Measurements from ENCODE around the gene ADCY5.

ADCY5 gene

DNA sequence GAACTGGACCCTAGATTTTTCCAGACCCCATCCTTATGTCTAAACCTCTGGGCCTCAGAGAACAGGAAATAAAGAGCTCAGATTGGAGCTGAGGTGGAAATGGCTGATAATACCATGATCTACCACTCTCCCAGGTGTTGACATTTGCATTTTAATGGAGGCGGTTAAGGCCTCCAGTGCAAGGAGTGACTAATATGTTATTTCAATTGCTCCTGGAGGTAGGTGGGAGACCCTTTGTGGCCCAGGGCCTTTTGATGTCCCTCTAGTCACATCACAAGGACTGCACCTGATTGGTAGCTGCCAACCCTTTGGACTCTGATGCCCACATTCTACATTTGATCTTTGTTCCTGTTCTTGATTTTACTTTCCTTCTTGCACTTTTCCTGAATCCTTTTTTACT lies 9.0 kb upstream of the ADCY5 start:
- no peak for DNase-seq

DNA sequence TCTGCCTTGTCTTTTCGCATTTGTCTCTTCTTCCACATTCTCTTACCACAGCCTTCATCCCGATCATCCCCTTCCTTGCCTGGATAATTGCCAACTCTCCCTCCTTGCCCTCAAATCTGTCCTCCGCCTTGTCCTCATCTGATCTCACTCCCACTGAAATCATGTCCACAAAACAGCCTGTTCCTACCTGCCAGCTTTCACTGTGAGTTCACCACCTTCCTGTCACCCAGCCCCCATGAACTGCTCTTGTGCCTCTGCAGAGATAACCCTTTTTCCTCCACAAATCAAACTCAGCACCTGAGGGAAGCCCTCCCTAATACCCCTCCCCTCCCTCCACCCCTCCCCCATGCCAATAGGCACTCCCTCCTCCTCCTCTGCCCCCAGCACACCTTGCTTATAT lies 4.8 kb upstream of the ADCY5 start:
- no peak for DNase-seq

DNA sequence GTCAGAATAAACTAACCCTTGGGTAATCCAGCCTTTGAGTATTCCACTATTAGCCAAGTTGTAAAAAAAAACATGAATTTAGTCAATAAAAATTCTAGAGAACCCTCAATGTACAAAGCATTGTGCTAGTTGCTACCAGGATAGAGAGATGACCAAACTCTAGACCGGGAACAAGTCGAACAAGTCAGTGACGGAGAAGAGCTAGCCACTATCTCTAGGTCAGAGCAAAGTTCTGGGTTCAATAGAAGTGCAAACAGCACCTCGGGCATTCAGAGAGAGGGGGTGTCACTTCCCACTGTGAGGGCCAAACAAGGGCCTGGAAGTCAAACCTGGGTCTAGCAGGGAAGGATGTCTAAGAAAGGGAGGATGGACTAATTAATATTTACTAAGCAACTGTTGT lies 2.3 kb upstream of the ADCY5 start:
- no peak for DNase-seq

DNA sequence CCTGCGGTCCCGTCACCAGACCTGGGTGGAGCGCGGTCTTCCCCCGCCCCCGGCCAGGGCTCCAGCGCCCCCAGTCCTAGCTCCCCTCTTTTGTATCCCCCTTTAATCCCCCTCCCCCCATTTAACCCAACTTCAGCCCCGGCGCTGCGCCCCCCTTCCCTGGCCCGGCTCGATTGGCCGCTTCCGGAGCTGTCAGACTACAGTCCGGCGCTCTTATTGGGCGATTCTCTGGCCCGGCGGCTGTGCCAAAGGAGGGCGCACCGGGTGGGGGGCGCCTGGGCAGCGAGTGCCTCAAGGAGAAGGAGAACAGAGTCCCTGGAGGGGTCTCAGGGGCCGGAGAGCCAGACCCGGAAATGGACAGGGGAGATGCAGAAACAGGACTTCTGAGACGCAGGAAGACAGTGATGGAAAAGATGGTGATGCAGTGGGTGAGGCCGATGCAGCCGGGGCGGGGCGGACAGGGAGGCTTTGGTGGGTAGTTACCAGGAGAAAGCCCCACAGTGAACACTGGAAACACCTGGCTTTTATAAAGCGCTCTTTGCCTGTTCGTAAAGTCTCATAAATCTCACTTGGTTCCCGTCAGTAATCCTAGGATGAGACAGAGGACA lies 1.2 kb upstream of the ADCY5 start:
- peak; percentile 77 for DNase-seq

DNA sequence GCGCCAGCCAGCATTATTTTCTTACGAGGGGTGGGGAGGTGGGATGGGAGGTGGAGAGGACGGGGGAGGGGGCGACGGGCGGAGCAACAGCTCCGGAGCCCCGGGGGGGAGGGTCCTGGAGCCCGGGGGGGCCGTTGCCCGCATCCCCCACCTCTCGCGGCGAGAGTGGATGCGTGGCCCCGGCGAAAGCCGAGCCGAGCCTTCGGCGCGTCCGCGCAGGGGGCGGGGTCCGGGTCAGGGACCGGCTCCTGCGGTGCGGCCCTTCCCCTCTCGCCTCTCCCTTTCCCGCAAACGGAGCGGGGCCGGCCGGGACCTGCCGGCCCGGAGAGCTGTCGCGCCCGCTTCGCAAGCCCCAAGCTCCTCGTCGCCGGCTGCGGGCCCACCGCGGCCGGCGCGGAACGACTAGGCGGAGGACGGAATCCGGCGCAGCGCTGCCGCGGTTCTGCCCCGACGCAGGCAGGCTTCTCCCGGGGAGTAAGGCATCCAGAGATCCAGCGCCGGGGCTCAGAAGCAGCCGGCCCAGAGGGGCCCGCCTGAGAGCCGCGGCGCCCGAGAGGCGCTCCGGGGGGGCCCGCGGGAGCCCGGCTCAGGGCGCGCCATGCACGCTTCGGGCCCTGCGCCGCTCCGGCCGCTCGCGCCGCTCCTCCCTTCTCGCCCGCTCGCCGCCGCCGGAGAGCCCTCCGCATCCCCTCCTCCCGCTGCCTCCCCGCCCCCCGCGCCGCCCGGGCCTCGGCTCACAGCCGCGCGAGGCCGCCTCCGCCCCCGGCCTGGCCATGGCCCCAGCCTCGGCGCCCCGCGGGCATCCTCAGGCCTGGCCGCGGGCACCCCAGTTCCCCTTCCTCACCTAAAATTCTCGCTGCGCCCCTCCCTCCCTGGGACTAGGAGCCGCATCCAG lies 459 bp upstream of the ADCY5 start:
- DNase-seq: peak; percentile 76

DNA sequence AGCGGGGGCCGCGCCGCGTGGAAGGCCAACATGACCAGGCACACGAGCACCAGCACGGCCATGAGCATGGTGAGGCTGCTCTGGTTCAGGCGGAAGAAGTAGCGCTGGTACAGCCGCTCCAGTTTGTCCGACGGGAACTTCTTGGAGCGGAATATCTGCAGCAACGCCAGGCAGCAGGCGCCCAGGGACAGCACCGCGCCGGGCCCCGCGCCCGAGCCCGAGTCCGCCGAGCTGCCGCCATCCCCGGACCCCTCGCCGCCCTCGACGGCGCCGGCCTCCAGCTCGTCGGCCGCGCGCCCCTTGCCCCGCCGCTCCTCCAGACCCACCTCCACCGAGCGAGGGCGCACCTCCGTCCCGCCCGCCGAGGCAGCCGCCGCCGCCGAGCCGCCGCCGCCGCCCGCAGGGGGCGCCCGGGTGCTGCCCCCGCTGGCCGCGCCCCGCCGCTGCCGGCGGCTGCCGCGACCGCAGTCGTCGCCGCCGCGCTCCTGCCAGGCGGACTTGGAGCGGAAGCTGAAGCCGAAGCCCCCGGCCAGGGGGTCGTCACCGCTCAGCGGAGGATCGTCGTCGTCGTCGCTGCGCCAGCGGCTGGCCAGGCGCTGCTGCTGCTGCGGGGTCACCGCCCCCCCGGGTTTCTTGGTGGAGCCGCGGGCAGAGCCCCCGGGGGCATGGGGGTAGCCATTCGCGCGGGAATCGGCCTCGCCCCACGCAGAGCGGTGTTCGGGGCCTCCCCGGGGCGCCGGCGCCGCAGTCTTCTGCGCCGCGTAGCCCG lies 957 bp downstream of the ADCY5 start:
- no peak for DNase-seq

DNA sequence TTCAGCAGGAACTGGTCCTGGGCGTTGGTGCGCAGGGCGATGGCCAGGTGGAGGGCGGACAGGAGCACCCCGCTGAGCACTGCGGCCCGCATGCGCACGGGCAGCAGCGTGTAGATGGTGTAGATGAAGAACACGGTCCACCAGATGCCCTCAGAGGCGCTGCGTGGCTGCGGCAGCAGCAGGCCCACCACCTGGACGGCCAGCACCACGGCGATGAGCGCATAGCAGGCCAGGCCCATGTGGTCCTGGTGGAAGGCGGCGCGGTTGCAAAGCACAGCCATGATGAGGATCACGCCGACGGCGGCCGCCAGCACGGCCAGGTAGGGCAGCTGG lies 1.5 kb downstream of the ADCY5 start:
- no peak for DNase-seq

DNA sequence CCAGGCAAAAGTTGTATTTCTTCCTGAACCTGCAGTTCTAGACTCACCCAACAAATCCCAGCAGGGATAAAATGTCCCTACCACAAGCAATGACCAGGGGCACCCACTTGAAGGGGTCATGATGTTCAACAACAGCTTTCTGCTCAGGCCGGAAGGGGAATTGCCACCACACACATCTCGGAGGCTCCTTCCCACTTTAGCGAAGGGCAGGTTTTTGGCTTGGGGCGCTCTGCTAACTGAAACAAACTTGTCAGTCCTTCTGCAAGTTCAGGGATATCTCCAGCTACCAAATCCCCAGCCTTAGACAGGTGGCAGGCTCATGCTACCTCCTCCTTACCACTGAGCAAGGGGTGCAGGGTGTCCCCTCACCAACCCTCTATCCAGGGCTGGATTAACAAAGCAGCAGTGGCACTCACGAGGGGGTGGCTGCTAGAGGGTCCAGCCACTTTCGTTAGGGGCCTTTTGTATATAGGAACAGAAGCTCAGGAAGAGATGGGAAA lies 2.2 kb downstream of the ADCY5 start:
- no peak for DNase-seq

DNA sequence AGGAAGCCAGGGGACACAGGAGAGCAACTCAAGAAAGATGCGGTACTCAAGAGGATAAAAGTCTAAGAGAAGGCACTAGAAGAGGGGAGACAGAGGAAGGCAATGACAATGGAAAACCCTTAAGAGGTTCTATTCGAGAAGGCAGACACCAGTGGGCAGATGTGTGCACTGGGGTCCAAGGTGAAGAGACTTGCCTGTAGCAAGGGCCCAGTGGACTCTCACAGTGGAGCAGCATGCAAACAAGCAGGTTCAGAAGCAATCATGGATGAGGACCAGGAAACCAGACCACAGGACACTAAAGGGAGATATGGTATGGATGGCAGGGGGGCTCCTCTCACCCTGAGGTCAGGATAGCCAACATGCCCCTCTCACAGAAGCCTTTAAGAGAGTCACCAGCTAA lies 2.7 kb downstream of the ADCY5 start:
- DNase-seq: no peak

DNA sequence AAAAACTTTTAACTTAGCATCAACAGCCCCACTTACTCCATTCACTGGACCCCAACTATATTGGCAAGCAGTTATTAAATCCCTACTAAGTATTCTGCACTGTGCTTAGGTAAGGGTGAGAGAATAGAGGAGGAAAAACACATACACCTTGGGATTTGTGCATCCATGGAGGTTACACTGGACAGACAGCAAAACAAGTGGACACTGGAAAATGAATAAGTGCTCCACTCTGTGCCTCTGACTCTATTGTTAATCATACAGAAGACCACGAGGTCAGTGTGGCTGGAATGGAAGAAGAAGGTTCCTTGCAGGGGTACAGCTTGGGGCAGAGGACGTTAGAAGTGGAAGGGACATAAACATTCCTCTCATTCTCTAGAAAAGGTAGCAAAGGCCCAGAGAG lies 3.2 kb downstream of the ADCY5 start:
- no peak for DNase-seq

DNA sequence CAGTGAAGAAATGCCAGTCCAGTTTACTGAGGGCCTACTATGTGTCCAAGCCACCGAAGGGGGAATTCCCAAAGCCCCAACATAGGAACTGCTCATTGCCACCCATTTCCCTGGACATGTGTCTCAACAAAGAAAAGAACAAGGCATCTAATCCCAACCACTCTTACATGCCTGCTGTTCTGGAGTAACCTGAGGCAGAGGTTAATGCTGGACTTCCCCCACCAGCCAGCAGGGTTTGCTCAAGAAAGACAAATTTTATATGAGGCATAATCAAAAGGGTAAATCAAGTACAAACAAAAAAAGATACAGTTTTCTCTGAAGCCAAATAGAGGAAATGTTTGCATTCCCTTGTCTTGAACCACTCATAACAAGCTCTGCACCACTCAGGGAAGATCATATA lies 4.1 kb downstream of the ADCY5 start:
- no peak for DNase-seq

DNA sequence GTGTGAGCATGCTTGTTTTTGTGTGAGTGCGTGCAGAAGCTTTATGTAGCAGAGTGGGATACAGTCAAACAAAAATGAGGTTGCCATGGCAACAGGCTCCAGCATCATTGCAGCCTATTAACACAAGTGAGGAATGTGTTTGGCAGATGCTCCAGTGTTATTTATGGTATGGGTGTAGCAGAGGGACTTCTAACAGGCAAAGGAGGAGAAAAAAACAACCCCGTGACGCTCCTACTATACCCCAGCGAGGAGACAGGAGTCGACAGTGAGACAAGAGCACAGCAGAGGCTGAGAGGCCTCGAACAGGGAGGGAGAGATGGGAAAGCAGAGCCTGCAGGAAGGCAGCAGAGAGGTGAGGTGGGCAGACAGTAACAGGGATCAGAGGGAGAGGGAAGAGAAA lies 4.9 kb downstream of the ADCY5 start:
- DNase-seq: peak; percentile 69

DNA sequence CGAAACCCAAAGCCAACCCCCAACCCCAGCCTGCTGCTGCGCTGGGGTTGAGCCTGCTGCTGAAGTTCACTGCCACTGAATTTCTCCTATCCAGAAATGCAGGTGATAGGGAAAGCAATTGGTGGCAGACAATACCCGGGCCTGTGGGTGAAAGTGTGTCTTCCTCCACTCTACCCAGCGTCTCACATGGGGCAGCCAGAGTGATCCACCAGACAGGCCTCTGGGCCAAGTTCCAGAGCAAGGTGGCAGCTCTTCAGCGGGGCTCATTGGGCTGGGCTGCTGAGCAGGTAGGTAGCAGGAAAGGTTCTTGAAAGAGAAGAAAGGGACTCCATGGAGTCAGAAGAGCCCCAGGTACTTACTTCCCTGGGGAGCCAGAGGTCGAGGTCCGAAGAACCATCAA lies 6.0 kb downstream of the ADCY5 start:
- DNase-seq: no peak

DNA sequence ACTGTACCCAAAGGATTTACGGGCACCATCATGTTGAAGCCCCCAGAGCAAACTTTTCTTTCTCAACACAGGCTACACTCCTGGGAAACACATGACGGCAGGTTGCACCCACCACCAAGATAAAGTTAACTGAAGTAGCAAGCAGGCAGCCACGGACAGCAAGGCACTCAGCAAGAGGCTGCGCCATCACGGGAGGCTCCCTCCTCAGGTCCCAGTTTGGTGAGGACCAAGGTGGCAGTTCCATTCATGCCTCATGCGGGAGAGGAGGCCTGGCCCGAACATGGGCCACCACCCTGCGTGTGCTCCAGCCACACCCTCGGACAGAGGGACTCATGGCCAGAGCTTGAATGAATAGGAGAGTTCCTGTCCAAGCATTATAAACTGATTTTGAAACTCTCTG lies 6.8 kb downstream of the ADCY5 start:
- DNase-seq: no peak

DNA sequence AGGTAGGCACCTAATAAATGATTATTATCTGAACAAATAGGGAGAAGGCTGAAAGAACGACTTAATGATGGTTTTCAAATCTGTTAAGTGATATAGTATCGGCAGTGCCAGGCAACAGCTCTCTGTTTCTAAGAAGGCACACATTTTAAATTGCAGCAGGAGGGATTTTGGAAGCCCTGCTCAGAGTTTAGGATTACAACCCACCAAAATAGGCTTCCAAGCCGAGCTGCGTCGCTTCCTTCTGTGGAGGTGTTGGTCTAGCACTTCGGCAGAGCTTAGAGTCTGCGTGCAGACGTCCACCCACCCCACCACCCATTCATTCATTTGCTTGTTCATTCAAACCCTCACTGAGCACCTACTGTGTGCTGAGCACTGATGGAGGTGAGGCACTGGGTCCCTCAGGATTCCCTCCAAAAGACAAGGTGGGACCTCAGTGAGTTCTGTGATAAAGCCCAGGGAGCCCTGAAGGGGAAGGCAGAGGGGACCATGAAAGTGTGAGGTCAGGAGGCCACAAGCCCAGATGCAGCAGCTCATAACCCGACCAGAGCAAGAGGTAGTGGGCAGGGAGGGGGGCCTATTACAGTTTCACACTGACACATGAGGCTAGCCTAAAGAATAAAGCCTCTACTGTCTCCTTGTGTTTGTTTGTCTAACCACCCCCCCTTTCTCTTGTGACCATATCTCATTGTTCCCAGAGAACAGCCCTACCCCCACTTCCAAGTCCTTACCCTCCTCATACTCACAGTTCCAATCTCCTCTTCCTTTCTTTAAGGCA lies 8.9 kb downstream of the ADCY5 start:
- DNase-seq: no peak

DNA sequence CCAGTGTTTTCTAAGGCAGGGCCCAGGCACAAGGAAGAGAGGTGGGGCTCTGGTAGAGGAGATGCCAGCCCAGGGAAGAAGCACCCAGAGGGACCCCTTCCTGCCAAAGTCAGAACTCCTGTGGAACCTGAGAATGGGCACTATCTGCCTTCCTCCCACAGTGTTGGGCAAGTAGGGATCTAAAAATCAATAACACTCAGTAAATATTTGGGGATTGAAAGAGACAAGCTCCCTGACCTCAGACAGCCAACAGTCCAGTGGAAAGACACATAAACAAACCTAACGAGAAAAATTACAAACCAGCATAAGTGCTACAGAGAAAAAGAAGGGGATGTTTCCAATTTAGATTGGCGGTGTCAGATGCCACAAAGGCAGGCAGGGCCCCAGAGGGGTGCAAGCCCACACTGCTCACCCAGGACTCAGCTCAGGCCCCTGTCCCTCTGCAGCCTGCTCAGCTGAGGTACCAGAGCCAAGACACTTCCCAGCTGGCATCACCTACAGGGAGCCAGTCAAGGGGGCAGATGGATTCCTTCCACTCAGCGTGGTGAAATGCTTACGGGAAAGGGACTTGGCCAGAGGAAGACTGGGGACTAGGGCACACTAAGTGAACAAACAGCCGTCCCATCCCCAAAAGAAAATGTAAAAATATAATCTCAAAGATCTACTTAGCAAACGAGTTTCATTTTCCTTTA lies 15.9 kb downstream of the ADCY5 start:
- DNase-seq: no peak

DNA sequence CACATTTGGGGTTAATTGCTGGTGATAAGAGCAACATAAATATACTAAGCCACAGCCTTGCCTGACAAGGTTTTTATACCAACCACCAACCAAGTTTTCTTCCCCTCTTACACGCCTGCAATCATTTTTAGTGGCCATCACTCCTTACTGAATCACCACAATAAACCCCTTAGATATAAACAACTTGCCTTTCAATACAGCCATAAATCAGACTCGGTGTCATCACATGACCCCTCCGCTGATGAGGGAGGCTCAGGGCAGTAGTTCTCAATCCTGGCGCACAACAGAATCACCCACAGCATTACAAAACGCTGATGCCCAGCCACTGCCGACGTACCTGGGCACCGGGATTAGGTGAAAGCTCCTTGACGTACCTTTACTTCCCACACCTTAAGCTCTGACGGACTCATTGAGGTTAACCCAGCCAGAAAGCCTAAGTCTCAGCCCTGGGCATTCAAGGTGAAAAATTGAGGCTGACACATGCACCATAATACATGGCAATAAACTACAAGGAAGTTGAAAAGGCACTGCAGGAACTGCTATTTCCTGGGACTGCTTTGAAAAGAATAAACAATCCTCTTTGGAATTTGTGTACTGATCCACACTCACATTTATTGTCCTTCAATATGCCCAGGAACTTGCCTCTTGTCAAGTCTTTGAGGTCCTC lies 17.1 kb downstream of the ADCY5 start:
- DNase-seq: no peak

DNA sequence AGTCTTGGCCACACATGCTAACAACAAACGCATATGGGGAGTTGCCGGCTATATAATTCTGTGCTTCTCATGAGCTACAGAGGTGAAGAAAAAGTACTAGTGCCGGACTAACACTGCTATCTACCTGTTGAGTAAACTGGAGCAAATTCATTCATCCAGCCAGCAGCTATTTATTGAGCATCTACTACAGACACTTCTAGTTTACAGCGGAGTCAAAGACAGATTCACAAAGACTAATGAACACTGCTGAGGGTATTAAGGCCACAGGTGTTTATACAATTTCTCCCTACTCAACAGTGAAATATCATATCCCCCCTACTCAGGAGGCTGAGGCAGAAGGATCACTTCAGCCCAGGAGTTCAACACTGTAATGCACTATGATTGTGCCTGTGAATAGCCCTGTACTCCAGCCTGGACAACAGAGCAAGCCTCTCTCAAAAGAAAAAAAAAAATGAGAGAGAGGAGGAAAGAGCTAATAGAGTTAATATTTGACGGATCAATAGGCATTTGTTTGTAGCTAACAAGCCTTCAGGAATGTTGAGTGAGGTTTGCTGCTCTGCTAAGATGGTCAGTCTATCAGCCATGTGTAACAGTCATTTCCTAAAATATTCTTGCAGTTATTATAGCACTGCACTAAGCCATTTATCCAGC lies 17.8 kb downstream of the ADCY5 start:
- no peak for DNase-seq

DNA sequence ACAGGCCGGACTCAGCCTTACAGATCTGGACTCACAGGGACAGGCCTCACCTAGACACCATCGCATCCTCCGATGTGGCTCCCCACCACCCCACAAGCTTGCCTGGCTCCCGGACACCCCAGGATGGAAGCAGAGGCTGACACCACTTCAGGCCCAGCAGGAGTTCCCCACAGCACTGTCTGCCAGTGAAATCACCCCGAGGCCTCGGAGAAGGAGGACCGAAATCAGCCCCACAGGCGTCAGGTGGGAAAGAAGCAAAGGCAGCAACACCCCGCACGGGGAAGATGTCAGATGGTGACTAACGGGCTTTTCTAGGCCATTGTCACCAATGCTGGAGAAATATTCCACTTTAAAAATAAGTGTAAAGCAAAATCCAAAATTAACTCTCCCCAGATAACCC lies 18.6 kb downstream of the ADCY5 start:
- no peak for DNase-seq

DNA sequence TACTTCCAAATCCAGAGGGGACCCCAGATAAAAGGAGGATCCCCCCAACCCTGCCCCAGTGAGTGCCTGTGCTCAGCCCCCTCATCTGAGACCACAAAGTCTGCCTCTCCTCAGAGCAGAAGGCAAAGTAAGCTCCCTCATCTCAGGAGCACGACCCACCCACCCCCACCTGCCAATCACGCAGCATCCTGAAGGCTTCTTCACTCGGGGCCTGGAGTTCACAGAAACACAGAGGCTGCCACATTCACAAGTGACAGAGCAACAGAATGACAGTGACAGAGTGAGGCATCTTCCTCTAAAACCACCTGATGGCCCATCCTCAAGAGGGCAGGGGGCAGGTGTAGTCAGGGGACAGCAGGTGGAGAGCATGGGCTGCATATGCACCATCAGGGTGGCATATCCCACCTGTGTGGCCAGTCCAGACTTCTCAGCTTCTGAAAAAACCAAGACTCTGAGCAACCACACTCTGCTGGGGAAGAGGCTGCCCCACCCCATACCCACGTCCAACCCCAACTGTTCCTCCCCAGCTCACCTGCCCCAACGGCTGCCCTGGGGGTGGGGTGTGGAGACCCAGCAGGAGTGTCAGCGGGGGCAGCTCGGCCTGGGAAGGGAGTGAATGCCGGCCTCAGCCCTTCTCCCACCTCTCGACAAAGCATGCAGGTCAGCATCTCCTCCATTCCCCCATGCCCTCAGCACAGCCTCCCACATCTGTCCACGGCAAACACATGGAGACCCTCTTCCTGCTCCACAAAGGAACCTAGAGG lies 19.3 kb downstream of the ADCY5 start:
- DNase-seq: no peak

Measured in retina (tissue), 1 donor.